HepG2 (cell line): ENCODE data around the gene TPST1. TPM values are rescaled to one million over a fixed set of nuclear protein-coding genes. Genes with fewer than 3 reads are reported as not detected.

ENCODE experiments used
- ATAC-seq: fragments of 200-7000 bp; cut with Tn5 transposase; 3 replicates; pipeline ENCODE4 v1.9.1; 2020; ENCODE audit warnings: mild to moderate bottlenecking, moderate library complexity
- BruUV-seq: library from RNA; stranded (reverse); fragments of 400-500 nt; replicated peaks from 2 replicates; lab custom pipeline; 2021; lab: Mats Ljungman, UMichigan
- CTCF ChIA-PET: fragments of 300-600 bp; formaldehyde crosslinking; extraction: SDS; loops from one replicate; lab custom pipeline; 2021; ENCODE audit warnings: low total read pairs, inconsistent platforms, low intra/inter-chr PET ratio; lab: Yijun Ruan, JAX
- POLR2A ChIA-PET: fragments of 350-600 bp; sonication (Branson Sonifier 250); formaldehyde crosslinking; loops from one replicate; lab custom pipeline; 2020; ENCODE audit warnings: antibody characterized with exemption, inconsistent platforms; lab: Yijun Ruan, JAX
- DNase-seq: peaks from one replicate; pipeline ENCODE4 v3.0.0-alpha.2; 2015; ENCODE audit warnings: low spot score
- FAIRE-seq: peaks from 3 replicates; lab custom pipeline; 2011; peaks lifted over from hg19 to GRCh38; lab: Jason Lieb, UNC
- H2AFZ ChIP-seq: one replicate; pipeline ENCODE4 v1.6.1; 2011; ENCODE audit warnings: low read length, inconsistent platforms
- H3K27ac ChIP-seq: fragments of 300-600 bp; 3 replicates; pipeline ENCODE4 v1.8.0; 2011; ENCODE audit warnings: mixed run types, mild to moderate bottlenecking, mixed read lengths, low read length, inconsistent platforms; ENCODE audit not compliant: insufficient read depth; ENCODE audit errors: extremely low read length
- H3K27me3 ChIP-seq, 2 experiments: fragments of 200-600 bp in 1 of 2; 2 replicates in 1 of 2; 3 replicates in 1 of 2; pipeline versions ENCODE4 v1.6.0 to v1.8.0; 2011; ENCODE audit warnings: low read length in 2 of 2, mild to moderate bottlenecking in 2 of 2, moderate library complexity in 2 of 2, inconsistent platforms in 1 of 2; ENCODE audit not compliant: insufficient read depth in 2 of 2, control insufficient read depth in 1 of 2
- H3K36me3 ChIP-seq, 2 experiments: fragments of 200-600 bp in 1 of 2; replicated peaks in 1 of 2; 2 replicates in 1 of 2; 3 replicates in 1 of 2; pipeline versions ENCODE4 v1.5.1 to v1.8.0; 2011; ENCODE audit warnings: low read length in 2 of 2, inconsistent platforms in 1 of 2; ENCODE audit not compliant: insufficient read depth in 2 of 2, control insufficient read depth in 1 of 2
- H3K4me1 ChIP-seq: 2 replicates; pipeline ENCODE4 v1.5.1; 2012; ENCODE audit warnings: low read length, inconsistent platforms; ENCODE audit not compliant: insufficient read depth
- H3K4me2 ChIP-seq: 2 replicates; pipeline ENCODE4 v1.6.0; 2011; ENCODE audit warnings: low read depth, low read length, inconsistent platforms
- H3K4me3 ChIP-seq, 3 experiments: fragments of 200-600 bp in 1 of 3; sonication (generic), shearing (Covaris generic) in 1 of 3; replicated peaks in 1 of 3; 2 replicates each; pipeline ENCODE4 v1.5.1; 2011 to 2016; ENCODE audit warnings: low read length in 3 of 3, inconsistent platforms in 2 of 3, low read depth in 2 of 3, mild to moderate bottlenecking in 2 of 3, control low read depth in 1 of 3, mixed read lengths in 1 of 3; ENCODE audit not compliant: insufficient read depth in 1 of 3
- H3K79me2 ChIP-seq: one replicate; pipeline ENCODE4 v1.6.1; 2011; ENCODE audit warnings: low read length, inconsistent platforms; ENCODE audit not compliant: insufficient read depth
- H3K9ac ChIP-seq: 2 replicates; pipeline ENCODE4 v1.6.0; 2011; ENCODE audit warnings: mild to moderate bottlenecking, low read depth, low read length, inconsistent platforms; ENCODE audit not compliant: insufficient read depth
- H3K9me3 ChIP-seq: 2 replicates; pipeline ENCODE4 v1.5.1; 2012; ENCODE audit warnings: mild to moderate bottlenecking, low read length
- H4K20me1 ChIP-seq: 2 replicates; pipeline ENCODE4 v1.6.0; 2011; ENCODE audit warnings: inconsistent platforms, mild to moderate bottlenecking, low read length, moderate library complexity; ENCODE audit not compliant: insufficient read depth
- CEBPB ChIP-seq: IDR thresholded peaks from 2 replicates; pipeline ENCODE4 v1.6.1; 2011; ENCODE audit warnings: low read depth, low read length, improper control_type of control experiment, borderline replicate concordance
- MLXIP ChIP-seq: sonication (generic); formaldehyde crosslinking; IDR thresholded peaks from 2 replicates; pipeline ENCODE4 v1.9.0; 2021; ENCODE audit warnings: missing genetic modification reagents, borderline replicate concordance
- NFE2L2 ChIP-seq: fragments of 150-350 bp; IDR thresholded peaks from 2 replicates; pipeline ENCODE4 v1.6.1; 2014; ENCODE audit warnings: low read length
- POGK ChIP-seq: sonication (generic); formaldehyde crosslinking; conservative IDR thresholded peaks from 2 replicates; pipeline ENCODE4 v1.8.0; 2022; ENCODE audit warnings: mild to moderate bottlenecking, moderate library complexity, missing genetic modification reagents
- SRY ChIP-seq: sonication (generic); formaldehyde crosslinking; IDR thresholded peaks from 2 replicates; pipeline ENCODE4 v1.8.0; 2022; ENCODE audit warnings: mild to moderate bottlenecking, missing genetic modification reagents
- SYNCRIP ChIP-seq: fragments of 200-400 bp; formaldehyde crosslinking; IDR thresholded peaks from 2 replicates; pipeline ENCODE4 v1.6.1; 2018; ENCODE audit warnings: mild to moderate bottlenecking, low read depth, low read length; ENCODE audit not compliant: insufficient read depth
- XBP1 ChIP-seq: sonication (generic); formaldehyde crosslinking; IDR thresholded peaks from 2 replicates; pipeline ENCODE4 v1.5.0; 2020; ENCODE audit warnings: missing genetic modification reagents
- ZNF710 ChIP-seq: sonication (generic); formaldehyde crosslinking; IDR thresholded peaks from 2 replicates; pipeline ENCODE4 v1.5.0; 2020; ENCODE audit warnings: mild to moderate bottlenecking, missing genetic modification reagents, borderline replicate concordance
- WGBS: methylation state at CpG from one replicate; pipeline ENCODE4 v1.1.6; 2017; ENCODE audit warnings: low lambda C conversion rate; 5-methylcytosine and 5-hydroxymethylcytosine counted together
- in situ Hi-C: cut with HindIII; loops from 2 replicates; pipeline ENCODE4 v1.10.0; 2017; ENCODE audit warnings: low pct_unique_long_range_greater_than_20kb; ENCODE audit not compliant: extremely low pct_ligation_motif_present
- intact Hi-C: fragments of 100-400 bp; cut with micrococcal nuclease; formaldehyde crosslinking; loops from one replicate; pipeline ENCODE4 v1.10.0; 2022; ENCODE audit not compliant: unreplicated experiment
- polyA plus RNA-seq, 8 experiments: library from polyadenylated mRNA; depleted of rRNA in 3 of 8; stranded (reverse) in 7 of 8; unstranded in 1 of 8; fragments of >200 nt; fragmentation: Illumina TruSeq in 4 of 8; extraction: Trizol in 4 of 8; gene quantifications; 2 replicates each; pipeline versions ENCODE4 v1.2.1 to v1.2.3, GENCODE V29; 2011 to 2016; ENCODE audit warnings: low read depth in 4 of 8, missing spikeins in 1 of 8, mixed read lengths in 1 of 8; ENCODE audit not compliant: insufficient read depth in 1 of 8
- total RNA-seq, 5 experiments: library from RNA; depleted of rRNA; stranded (reverse); fragments of >200 nt; fragmentation: Illumina TruSeq; extraction: Trizol; gene quantifications; 2 replicates each; pipeline ENCODE4 v1.2.3, GENCODE V29; 2016; ENCODE audit warnings: low read depth in 1 of 5

TPST1 gene
- total and polyA plus RNA-seq, 2 of the 13 experiments (the other 11 are each of a cell fraction or from before 2014, with no cell fraction given), result 24.3 to 34.1 TPM

GRCh38 chr7:66283003-66283920 lies 78.1 kb downstream of the TPST1 start:
- DNase-seq, result no peak
- in situ Hi-C loops, result no loop called here
- TF ChIP-seq SRY (CRISPR knock-in tag), result no peak
- peak; percentile 3; the same call in 1 of the 2 replicates for TF ChIP-seq CEBPB
- no peak for TF ChIP-seq POGK
- TF ChIP-seq XBP1, result no peak
- TF ChIP-seq MLXIP (CRISPR knock-in tag), result no peak
- no peak for TF ChIP-seq ZNF710
- TF ChIP-seq NFE2L2, result no peak
- no peak for TF ChIP-seq SYNCRIP

More at GRCh38 chr7:66283003-66283920, 78.1 kb downstream of the TPST1 start:
- Histone ChIP-seq H3K9ac (no peak overlapping the region), H3K4me2 (no peak overlapping the region), H3K36me3 (no peaks in the 10 kb centered on the region), H3K4me3 (no peak overlapping the region), H4K20me1 (no peaks in the 10 kb centered on the region), H2AFZ (no peak overlapping the region), H3K9me3 (no peaks in the 10 kb centered on the region), H3K27ac (no peak overlapping the region), H3K79me2 (peaks cover 21% of the 10 kb centered on the region), H3K4me1 (peaks cover 23% of the 10 kb centered on the region), H3K27me3 (no peaks in the 10 kb centered on the region)
- ChIA-PET POLR2A (no interaction called here), CTCF (no interaction called here)
- no TSS peak for BruUV-seq
- 76% methylated on average over 5 of the region's 5 CpGs for WGBS
- no peak; the same call in 2 of the 3 replicates for ATAC-seq
- no peak for FAIRE-seq
- intact Hi-C loops, result no loop called here
